ENCODE data around the gene PHACTR3. TPM values are rescaled to one million over a fixed set of nuclear protein-coding genes. Genes with fewer than 3 reads are reported as not detected.
"Not testable (repeated sequence)": the region's sequence is repeated elsewhere in the genome, so short reads cannot be mapped to it uniquely, and the experiment has no call there.

The PHACTR3 gene
- total RNA-seq, 2 donors from 2014 or later: not detected

DNA sequence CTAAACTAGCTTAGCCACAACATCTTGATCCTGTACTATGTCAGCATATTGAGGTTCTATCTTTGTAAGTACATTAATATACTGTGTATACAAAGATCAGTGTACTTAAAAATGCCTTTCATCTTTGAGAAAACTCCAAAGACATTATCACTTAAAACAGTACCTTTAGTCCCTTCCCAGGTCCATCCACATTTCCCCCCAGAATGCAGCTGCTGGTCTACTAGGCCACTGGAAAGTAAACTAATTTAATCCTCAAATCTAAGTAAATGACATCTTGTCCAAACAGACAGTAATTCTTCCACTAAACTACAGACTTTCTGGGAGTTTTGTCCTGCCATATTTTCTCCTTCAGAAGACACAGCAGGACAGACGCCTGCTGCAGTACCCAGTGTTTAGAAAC lies 260.4 kb downstream of the PHACTR3 start:
- no peak for ATAC-seq (replicated peaks)
- no peaks in the 10 kb centered on the region for H3K9me3 Mint-ChIP-seq
- no peaks in the 10 kb centered on the region for H3K27me3 Mint-ChIP-seq
- no peak overlapping the region for H3K27ac Mint-ChIP-seq
- H3K4me1 Mint-ChIP-seq: no peaks in the 10 kb centered on the region
- H3K36me3 Mint-ChIP-seq (ENCODE audit: low read depth): peaks cover 11% of the 10 kb centered on the region
- H3K4me3 Mint-ChIP-seq: no peak overlapping the region

DNA sequence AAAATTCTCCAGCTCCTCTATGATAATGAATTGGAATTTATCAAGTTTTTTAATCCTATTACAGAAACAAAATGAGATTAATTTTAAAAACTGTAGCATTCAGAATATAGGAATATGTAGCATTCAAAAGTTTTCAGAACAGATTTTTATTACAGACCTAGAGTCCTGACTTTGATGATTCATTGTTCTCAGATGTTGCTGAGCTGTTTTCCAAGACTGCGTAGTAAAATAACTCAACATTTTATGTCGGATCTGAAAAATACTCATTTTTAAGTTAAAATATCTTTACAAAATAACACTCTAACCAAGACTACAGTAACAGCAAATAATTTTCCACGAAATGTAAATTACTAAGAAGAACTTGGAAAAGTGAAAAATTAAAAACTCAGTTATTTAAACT lies 262.0 kb downstream of the PHACTR3 start:
- Mint-ChIP-seq H3K4me1 (no peaks in the 10 kb centered on the region), H3K9me3 (no peaks in the 10 kb centered on the region), H3K27me3 (no peaks in the 10 kb centered on the region), H3K27ac (no peak overlapping the region), H3K36me3 (ENCODE audit: low read depth) (peaks cover 5% of the 10 kb centered on the region), H3K4me3 (no peak overlapping the region)
- no peak for ATAC-seq (replicated peaks)

DNA sequence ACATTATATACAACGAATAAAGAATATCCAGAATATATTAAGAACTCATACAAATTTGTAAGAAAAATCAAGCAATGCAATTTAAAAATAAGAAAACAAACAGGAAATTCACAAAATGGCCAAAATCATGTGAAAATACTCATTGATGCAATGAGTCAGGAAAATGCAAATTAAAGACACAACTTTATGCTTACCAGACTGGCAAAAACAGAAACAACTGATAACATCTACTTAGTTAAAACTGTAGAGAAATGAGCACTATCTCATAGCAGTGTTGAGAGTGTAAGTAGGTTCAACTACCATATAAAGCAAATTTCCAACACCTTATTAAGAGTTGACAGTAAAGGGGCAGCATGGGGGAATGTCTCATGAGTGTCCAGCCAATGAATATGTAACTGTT lies 266.8 kb downstream of the PHACTR3 start:
- Mint-ChIP-seq H3K9me3 (no peaks in the 10 kb centered on the region), H3K36me3 (ENCODE audit: low read depth) (no peaks in the 10 kb centered on the region), H3K4me3 (no peak overlapping the region), H3K27ac (no peak overlapping the region), H3K4me1 (no peaks in the 10 kb centered on the region), H3K27me3 (no peaks in the 10 kb centered on the region)
- ATAC-seq (replicated peaks): no peak

DNA sequence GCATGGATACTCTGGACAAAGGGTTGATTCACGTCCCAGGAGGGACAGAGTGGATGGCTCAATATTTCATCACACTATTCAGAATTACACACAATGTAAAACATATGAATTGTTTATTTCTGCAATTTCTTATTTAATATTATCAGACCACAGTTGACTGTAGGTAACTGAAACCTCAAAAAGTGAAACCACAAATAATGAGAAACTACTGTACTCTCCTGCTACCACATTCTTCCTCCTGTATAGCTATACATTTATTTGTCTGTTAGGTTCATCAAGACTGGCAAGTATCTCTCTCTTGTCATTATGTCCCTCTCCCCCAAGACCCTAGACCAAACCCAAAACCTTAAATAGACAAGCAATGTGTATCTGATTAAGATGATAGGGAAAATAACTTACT lies 269.1 kb downstream of the PHACTR3 start:
- no peaks in the 10 kb centered on the region for H3K36me3 Mint-ChIP-seq (ENCODE audit: low read depth)
- H3K4me1 Mint-ChIP-seq: no peaks in the 10 kb centered on the region
- no peak for ATAC-seq (replicated peaks)
- no peak overlapping the region for H3K27ac Mint-ChIP-seq
- H3K9me3 Mint-ChIP-seq: no peaks in the 10 kb centered on the region
- H3K27me3 Mint-ChIP-seq: no peaks in the 10 kb centered on the region
- H3K4me3 Mint-ChIP-seq: no peak overlapping the region

DNA sequence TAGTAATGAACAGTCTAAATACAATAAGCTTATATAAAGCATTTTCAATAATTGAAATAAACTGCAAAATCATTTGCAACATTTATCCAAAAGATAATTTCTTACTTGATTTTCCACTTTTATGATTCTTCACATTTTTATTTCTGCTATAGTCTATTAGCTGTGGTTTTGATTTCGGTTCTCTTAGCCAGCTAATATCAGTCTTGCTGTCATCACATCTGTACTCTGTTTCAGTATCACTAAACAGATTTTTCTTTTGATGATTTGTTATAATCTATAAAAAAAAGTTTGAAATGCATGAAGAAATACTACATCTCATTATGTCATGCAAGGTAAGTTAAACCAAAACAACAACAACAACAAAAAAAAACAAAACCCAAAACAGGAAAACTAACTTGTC lies 275.9 kb downstream of the PHACTR3 start:
- Mint-ChIP-seq H3K9me3 (no peaks in the 10 kb centered on the region), H3K27ac (no peak overlapping the region), H3K36me3 (ENCODE audit: low read depth) (peaks cover 18% of the 10 kb centered on the region), H3K4me3 (no peak overlapping the region), H3K27me3 (no peaks in the 10 kb centered on the region), H3K4me1 (no peaks in the 10 kb centered on the region)
- no peak for ATAC-seq (replicated peaks)

DNA sequence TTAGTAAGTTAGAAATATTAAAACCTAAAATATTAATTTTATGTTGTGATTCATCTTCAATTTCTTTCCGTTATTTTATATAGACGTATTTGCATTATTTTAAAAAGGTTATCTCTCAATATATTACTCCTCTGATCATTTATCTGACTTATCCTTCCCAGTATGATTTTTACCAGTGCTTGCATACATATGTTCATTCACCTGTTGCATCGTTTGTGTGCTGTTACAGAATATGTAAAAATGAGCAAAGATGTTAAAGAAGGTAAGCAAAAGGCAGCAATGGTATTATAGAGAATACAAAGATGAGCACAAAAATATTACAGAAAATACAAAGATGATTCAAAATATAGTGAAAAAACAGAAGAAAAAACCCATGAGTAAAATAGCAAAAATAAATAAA lies 280.2 kb downstream of the PHACTR3 start:
- peaks cover 12% of the 10 kb centered on the region for H3K36me3 Mint-ChIP-seq (ENCODE audit: low read depth)
- no peak overlapping the region for H3K27ac Mint-ChIP-seq
- ATAC-seq (replicated peaks): no peak
- H3K27me3 Mint-ChIP-seq: no peaks in the 10 kb centered on the region
- H3K4me1 Mint-ChIP-seq: no peaks in the 10 kb centered on the region
- no peak overlapping the region for H3K4me3 Mint-ChIP-seq
- no peaks in the 10 kb centered on the region for H3K9me3 Mint-ChIP-seq

DNA sequence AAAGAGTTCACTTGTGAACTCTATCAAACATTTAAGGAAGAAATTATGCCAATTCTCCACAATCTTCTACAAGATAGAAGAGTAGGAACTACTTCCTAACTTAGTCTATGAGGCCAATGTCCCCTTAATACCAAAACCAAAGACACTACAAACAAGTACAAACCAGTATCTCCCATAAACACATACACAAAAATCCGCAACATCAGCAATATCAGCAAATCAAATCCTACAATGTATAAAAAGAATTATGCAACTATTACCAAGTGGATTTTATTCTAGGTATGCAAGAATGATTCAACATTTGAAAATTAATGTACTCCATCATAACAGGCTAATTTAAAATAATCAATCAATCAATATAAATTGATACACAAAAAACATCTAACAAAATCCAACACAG lies 283.7 kb downstream of the PHACTR3 start:
- no peak overlapping the region for H3K4me3 Mint-ChIP-seq
- no peaks in the 10 kb centered on the region for H3K9me3 Mint-ChIP-seq
- no peak for ATAC-seq (replicated peaks)
- no peak overlapping the region for H3K27ac Mint-ChIP-seq
- peaks cover 15% of the 10 kb centered on the region for H3K36me3 Mint-ChIP-seq (ENCODE audit: low read depth)
- no peaks in the 10 kb centered on the region for H3K27me3 Mint-ChIP-seq
- no peaks in the 10 kb centered on the region for H3K4me1 Mint-ChIP-seq

DNA sequence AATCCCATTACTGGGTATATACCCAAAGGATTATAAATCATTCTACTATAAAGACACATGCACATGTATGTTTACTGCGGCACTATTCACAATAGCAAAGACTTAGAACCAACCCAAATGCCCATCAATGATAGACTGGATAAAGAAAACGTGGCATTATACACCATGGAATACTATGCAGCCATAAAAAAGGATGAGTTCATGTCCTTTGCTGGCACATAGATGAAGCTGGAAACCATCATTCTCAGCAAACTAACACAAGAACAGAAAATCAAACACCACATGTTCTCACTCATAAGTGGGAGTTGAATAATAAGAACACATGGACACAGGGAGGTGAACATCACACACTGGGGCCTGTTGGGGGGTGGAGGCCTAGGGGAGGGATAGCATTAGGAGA lies 285.7 kb downstream of the PHACTR3 start:
- H3K4me3 Mint-ChIP-seq; ATAC-seq (replicated peaks); H3K27ac Mint-ChIP-seq; H3K36me3 Mint-ChIP-seq (ENCODE audit: low read depth); H3K4me1 Mint-ChIP-seq; H3K9me3 Mint-ChIP-seq; H3K27me3 Mint-ChIP-seq: not testable (repeated sequence)

DNA sequence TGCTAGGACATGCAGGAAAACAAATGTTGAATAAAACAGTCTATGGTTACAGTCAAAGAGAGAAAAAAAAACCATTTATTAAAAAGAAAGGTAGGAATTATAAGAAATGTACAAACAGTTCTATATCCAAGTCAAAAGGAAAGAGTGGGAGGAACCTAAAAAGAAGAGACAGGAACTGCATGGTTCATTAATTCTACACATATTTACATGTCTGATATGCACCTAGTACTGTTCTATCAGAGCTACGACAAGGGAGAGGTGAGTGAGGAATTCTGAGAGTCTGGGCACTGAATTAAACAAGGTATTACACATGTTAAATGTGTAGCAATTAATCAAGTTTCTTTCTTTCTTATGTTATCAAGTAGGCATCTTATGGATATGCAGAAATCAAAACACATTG lies 287.2 kb downstream of the PHACTR3 start:
- no peak for ATAC-seq (replicated peaks)

DNA sequence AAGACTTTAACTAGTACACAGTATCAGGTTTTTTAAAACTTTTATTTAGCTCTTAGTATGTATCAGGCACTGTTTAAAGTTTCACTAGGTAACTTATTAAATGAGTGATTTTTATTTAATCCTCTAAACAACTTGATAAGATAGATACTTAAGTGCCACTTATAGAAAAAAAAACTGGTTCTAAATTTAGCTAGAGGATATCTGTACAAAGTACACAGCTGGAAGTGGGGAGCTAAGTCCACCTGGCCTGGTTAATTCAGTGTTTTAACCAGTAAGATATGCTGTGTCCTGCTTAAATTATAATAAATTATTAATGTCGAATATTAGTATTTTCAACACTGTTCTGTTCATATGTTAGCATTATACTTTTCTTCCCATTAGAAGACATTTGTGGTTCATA lies 291.6 kb downstream of the PHACTR3 start:
- Mint-ChIP-seq H3K27me3 (no peaks in the 10 kb centered on the region), H3K4me3 (no peak overlapping the region), H3K9me3 (no peaks in the 10 kb centered on the region), H3K36me3 (ENCODE audit: low read depth) (peaks cover 4% of the 10 kb centered on the region), H3K4me1 (no peaks in the 10 kb centered on the region), H3K27ac (no peak overlapping the region)
- ATAC-seq (replicated peaks): no peak

More for the DNA sequence above, 287.2 kb downstream of the PHACTR3 start:
- no peaks in the 10 kb centered on the region for H3K4me1 Mint-ChIP-seq
- no peaks in the 10 kb centered on the region for H3K9me3 Mint-ChIP-seq
- H3K27ac Mint-ChIP-seq: no peak overlapping the region
- no peak overlapping the region for H3K4me3 Mint-ChIP-seq
- H3K36me3 Mint-ChIP-seq (ENCODE audit: low read depth): peaks cover 4% of the 10 kb centered on the region
- H3K27me3 Mint-ChIP-seq: no peaks in the 10 kb centered on the region
